HG03439 (cell line): ENCODE measurements around the gene PLAAT2.
"Not testable (repeated sequence)": the region's sequence is repeated elsewhere in the genome, so short reads cannot be mapped to it uniquely, and the experiment has no call there.

Source experiments
- ATAC-seq: cut with Tn5 transposase; IDR thresholded peaks from one replicate; pipeline ENCODE4 v1.9.1; 2021; ENCODE audit warnings: mild to moderate bottlenecking, moderate library complexity; ENCODE audit not compliant: unreplicated experiment

Gene PLAAT2

DNA sequence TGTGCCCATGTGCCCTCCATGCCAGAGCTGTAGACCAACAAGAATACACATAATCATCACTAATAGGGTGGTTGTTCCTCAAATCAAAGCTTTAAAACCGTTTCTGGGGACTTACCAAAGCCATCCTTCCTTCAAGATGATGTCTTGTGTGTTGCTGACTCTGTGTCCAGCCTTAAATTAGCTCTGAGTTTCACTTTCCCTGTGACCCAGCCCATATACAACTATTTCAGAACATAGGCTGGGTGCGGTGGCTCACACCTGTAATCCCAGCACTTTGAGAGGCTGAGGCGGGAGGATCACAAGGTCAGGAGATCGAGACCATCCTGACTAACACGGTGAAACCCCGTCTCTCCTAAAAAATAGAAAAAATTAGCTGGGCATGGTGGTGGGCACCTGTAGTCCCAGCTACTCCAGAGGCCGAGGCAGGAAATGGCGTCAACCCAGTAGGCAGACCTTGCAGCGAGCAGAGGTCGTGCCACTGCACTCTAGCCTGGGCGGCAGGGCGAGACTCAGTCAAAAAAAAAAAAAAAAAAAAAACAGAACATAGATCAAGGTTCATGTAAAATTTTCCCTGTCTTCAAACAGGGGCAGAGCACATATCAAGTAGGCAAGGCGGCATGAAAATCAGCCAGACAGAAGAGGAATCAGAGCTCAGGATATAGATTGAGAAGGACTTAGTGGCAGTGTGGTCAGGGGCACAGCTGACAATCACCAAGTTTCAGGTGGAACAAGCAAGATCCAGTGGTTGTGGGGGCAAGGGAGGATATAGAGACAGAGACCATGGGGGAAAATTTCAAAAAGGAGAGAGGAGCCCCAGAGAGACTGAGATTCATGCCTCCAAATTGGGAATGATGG is at the start of gene PLAAT2:
TSS of gene PLAAT2 (minus strand) at position 179 of the 855 bp plus-strand sequence. CDS start at position 124, 55 bp downstream.
- ATAC-seq = no peak

DNA sequence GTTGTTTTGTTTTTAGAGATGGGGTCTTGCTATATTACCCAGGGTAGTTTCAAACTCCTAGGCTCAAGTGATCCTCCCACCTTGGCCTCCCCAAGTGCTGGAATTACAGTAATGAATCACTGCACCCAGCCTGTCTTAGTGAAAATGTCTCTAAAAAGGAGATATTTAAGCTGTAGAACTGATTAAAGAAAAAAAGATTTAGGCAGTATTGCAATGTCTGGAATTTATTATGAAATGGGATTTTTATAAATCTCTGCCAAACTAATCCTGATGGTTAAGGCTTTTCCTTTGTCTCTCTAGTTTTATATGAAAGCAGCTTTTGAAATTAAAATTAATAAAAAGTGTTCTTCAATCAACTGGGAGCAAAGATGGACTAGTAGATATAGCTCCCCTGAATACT is 49.0 kb upstream of the PLAAT2 start:
- ATAC-seq = no peak

DNA sequence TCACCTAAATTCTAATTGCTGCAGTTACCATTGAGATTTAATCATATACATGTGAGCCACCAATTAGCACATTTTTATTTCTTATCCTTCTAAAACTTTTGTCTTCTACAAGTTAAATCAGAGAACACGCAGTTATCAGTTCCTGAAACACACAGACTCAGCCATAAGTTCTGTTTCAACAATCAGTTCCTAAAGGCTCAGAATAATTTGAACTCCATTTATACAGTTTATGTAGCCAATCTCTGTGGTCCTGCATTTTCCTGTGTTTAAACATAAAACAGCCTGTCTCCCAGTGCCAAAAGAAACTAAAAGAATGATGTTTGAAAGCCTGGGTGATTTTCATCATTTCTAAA is 48.2 kb upstream of the PLAAT2 start:
- no peak for ATAC-seq

DNA sequence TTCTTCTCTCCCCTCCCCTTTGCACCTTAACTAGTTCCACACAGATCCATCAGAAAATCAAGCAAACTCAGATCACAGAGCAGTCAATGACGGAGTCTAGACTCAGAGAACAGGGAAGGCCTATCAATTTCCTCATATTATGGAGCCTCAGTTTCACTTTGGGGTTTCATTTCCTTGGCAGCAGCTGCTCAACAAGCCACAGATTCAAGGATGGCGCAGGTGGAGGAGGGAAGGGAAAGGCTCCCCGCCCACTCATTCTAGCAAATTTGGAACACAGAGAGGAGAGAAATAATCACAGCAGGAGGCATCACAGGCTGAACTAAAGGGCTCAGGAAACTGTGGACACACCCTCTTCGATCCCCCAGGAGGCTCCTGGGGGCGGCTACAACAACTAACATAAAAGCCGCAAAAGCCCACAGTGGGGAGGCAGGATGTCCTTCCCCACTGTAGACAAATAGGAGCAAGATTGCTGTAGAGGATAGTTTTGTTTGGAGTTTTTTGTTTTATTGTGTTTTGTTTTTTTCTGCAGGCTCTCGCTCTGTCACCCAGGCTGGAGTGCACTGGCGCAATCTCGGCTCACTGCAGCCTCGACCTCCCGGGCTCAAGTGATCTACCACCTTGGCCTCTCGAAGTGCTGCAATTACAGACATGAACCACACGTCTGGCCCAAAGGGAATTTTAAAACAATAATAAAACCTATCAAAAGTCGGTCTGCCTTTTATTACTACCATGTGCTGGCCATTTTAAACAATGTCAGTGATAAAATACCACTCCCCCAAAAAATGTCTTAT is 47.6 kb upstream of the PLAAT2 start:
- ATAC-seq = no peak

- ATAC-seq = no peak
These were observed 46.9 kb upstream of the PLAAT2 start for GRCh38 chr11:63609971-63610580.

- no peak for ATAC-seq
These were observed 46.4 kb upstream of the PLAAT2 start for GRCh38 chr11:63609536-63609935.

- ATAC-seq = no peak
These were observed 45.5 kb upstream of the PLAAT2 start for GRCh38 chr11:63608353-63609345.

DNA sequence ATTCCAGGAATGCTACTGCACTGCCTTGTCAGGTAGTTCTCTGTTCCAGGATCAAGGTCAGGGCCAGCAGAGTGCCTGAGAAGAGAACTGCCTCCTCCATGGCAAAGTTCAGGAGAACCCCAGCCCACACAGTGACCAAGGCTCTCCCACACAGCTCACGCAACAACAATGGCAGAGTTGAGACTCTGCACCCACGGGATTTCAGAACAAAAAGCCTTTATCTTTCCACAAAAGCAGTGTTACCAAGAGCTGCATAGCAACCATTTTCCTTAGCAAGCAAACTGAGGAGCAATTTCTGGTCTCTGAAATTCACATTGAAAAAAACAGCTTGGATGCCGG is 40.0 kb upstream of the PLAAT2 start:
- ATAC-seq = no peak

- not testable (repeated sequence) for ATAC-seq
These were observed 39.4 kb upstream of the PLAAT2 start for GRCh38 chr11:63602290-63603179.

DNA sequence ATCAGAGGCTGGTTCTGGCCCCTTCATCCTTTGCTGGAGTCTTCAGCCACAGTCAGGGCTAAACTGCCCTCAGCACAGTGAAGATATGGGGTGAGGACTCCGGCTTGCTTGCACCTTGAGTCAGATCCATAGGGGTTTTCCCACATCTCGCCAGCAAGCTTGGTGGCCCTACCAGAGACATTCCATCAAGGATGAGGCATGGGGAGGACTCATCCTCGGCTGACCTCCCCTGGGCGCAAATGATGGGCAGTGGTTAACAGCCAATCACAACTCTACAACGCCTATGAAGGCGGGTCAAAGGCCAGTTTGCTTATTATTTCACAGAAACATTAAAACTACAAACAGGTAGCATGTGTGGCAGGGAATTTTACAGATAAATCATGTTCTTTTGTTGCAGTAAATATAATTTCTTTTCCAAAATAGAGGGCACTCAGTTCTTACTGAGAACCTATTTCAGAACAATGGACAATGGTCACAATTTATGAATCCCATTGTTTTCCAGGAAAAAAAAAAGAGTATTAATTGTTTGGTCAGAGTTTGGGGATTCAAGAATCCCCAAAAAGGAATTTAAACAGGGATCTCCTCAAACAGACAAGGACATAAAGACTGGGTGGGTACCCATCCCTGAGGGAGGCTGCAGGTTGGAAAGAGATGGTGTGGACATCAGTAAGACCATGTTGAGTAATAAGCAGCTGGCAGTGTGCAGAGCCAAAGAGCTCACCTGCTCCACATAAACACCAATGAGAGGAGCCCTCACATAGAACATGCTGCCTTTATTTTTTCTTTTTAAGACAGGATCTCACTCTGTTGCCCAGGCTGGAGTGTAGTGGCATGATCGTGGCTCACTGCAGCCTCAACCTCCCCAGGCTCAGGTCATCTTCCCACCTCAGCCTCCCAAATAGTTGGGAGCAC is 36.3 kb upstream of the PLAAT2 start:
- ATAC-seq = no peak

DNA sequence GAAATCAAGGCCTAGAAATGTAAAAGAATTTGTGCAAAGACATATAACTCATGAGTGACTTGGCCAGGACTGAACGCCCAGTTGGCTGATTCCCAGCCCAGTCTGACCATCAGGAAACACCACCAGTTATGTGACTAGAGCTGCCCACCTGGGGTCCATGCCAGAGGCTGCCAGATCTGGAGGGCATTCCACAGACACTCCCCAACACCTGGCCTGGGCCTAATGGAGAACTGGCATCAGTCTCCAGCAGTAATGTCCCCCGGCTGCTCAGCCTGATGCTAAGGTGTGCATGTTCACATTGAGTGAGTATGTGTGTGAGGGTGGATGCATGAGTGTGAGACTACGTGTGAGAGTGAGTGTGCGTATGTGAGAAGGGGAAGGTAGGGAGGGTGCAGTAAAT is 35.4 kb upstream of the PLAAT2 start:
- ATAC-seq = no peak

DNA sequence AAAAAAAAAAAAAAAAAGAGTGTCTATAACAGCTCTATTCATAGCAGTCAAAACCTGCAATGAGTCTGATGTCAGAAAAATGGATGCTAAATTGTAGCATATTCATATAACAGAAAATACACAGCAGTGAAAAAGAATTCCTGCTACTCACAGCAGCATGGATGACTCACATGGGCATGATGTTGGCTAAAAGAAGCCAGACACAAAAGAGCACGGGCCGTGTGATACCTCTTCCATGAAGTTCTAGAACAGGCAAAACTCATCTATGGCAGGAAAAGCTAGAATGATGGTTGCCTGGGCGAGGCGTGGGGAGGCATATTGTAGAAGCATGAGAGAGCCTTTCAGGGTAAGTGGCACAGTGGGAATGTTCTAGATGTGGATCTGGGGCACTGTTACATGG is 32.1 kb upstream of the PLAAT2 start:
- no peak for ATAC-seq

GRCh38 chr11:63592975-63593395 is 29.8 kb upstream of the PLAAT2 start:
- no peak for ATAC-seq

DNA sequence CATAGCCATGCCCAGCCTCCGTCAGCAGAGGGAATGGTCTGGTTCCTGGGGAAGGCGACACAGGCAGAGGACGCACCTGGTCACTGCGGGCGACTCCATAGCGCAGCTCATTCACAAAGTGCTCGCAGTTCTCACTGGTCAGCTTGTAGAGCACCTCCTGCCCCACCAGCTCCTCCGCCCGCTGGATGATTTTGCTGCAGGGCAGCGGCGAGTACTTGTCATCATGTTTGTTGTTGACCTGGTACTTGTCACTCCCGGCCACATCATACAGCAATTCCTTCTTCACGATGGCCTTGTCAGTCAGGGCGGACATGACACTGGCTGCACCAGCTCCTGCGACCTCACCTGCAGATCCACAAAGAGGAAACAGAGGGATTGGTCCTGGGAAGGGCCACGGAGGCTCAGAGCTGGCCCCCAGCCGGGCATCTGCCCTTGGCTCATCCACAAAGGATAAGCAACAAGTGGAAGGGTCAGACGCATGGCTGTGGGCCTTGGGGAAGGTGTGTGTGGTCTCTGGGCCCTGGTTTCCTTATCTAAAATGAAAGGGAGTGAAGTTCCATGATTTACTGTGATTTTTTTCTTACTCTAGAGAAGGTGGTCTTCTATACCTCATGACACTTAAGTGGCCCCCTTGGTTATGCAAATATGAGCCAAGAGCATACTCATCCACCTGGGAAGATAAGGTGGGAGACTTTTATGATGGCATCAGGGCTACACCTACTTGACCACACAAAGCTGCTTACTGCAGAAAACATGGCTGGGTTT is 27.0 kb upstream of the PLAAT2 start:
- no peak for ATAC-seq

- ATAC-seq = no peak
These were observed 25.8 kb upstream of the PLAAT2 start for GRCh38 chr11:63589000-63589399.

DNA sequence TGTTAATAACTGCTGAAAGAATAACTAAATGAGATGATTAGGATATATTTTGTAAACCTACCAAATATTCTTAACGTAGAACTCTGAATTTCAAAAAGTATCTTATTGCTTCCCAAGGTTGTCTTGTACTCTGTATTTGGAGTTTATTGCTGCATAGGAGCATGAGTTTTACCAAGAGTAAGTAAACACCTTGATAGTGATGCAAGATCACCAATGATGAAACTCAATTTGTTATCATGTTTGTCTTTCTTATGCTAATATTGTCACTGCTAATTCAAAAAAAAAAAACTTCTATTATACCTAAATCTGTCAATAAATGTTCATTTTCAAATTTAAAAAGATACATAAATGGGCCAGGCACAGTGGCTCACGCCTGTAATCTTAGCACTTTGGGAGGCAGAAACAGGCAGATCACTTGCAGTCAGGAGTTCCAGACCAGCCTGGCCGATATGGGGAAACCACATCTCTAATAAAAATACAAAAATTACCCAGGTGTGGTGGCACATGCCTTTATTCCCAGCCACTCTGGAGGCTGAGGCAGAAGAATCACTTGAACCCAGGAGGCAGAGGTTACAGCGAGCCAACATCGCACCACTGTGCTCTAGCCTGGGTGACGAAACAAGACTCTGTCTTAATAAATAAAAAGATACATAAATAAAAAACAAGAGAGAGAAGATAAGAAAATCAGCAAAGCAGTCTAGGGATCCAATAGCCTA is 23.4 kb upstream of the PLAAT2 start:
- ATAC-seq = no peak

DNA sequence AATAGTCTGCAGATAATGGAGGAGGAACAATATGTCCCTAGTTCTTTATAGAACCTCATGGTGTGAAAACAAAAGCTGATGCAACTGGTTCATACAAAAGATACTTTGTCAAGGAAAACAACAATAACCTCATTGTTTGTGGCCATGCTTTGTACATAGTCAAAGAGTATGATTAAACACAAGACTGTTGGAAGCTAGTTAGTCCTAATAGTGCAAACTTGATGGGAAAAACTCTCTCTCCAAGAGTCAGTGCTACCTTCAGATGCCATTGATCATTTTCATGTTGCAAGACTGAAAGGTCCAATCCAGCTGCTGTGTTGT is 20.1 kb upstream of the PLAAT2 start:
- ATAC-seq = no peak
